Stomach (tissue), 9 donors: ENCODE measurements around the gene DSTYK. TPM values are rescaled to one million over a fixed set of nuclear protein-coding genes. Genes with fewer than 3 reads are reported as not detected.

ENCODE experiments used
- DNase-seq, 2 donors: peaks; one replicate each; pipeline versions ENCODE4 v3.0.0 to v3.0.0-alpha.2; 2013 to 2019
- H3K27ac ChIP-seq, 5 donors: fragments of 200-600 bp in 4 of 5; sonication (generic) in 4 of 5; one replicate each; pipeline ENCODE4 v1.5.1; 2013 to 2019; ENCODE audit warnings: mild to moderate bottlenecking in 1 of 5, moderate library complexity in 1 of 5
- H3K27me3 ChIP-seq, 3 donors: fragments of 200-600 bp; sonication (generic); one replicate each; pipeline ENCODE4 v1.5.1; 2017 to 2019; ENCODE audit warnings: mixed run types in 1 of 3
- H3K36me3 ChIP-seq, 4 donors: fragments of 200-600 bp; sonication (generic); 1 replicate in 3 of 4; 2 replicates in 1 of 4; pipeline ENCODE4 v1.5.1; 2016 to 2019
- H3K4me1 ChIP-seq, 4 donors: fragments of 200-600 bp; sonication (generic); one replicate each; pipeline ENCODE4 v1.5.1; 2016 to 2019
- H3K4me3 ChIP-seq, 4 donors: fragments of 200-600 bp; sonication (generic) in 3 of 4; one replicate each; pipeline ENCODE4 v1.5.1; 2016 to 2019; ENCODE audit warnings: mild to moderate bottlenecking in 1 of 4
- H3K9me3 ChIP-seq, 4 donors: fragments of 200-600 bp; sonication (generic); one replicate each; pipeline ENCODE4 v1.5.1; 2016 to 2019
- EP300 ChIP-seq: sonication (generic); formaldehyde crosslinking; IDR thresholded peaks from one replicate; pipeline ENCODE4 v1.6.1; 2017; ENCODE audit warnings: antibody characterized with exemption
- POLR2A ChIP-seq, 4 donors: fragments of 450-650 bp; IDR thresholded peaks; one replicate each; pipeline ENCODE4 v1.6.1; 2016; ENCODE audit warnings: antibody characterized with exemption in 4 of 4, control low read depth in 2 of 4, mild to moderate bottlenecking in 1 of 4, moderate library complexity in 1 of 4
- POLR2AphosphoS5 ChIP-seq, 3 donors: sonication (generic); formaldehyde crosslinking; IDR thresholded peaks; one replicate each; pipeline ENCODE4 v1.6.1; 2016; ENCODE audit warnings: antibody characterized with exemption in 3 of 3
- WGBS, 5 donors: extraction: QIAGEN DNeasy Blood & Tissue Kit in 3 of 5; methylation state at CpG; one replicate each; pipeline versions ENCODE4 v1.1.5 to v1.1.7; 2013 to 2018; 5-methylcytosine and 5-hydroxymethylcytosine counted together
- intact Hi-C: fragments of 100-400 bp; cut with DNase I; formaldehyde crosslinking; loops from one replicate; pipeline ENCODE4 v1.15.1; 2023; ENCODE audit warnings: low total_unique reads
- polyA plus RNA-seq, 3 donors: library from polyadenylated mRNA; stranded (reverse); fragments of 200-250 nt; gene quantifications; one replicate each; pipeline ENCODE4 v1.2.3, GENCODE V29; 2013
- total RNA-seq, 5 donors: library from RNA; depleted of rRNA; stranded (reverse); fragments of >200 nt; gene quantifications; one replicate each; pipeline versions ENCODE4 v1.1.0 to v1.2.3, GENCODE V29; 2014 to 2016
- TF ChIP-seq, protein P1 (sequence below), 7 experiments: fragments of 450-650 bp in 4 of 7; fragments of 200-600 bp in 3 of 7; sonication (generic) in 3 of 7; IDR thresholded peaks; one replicate each; pipeline ENCODE4 v1.5.1; 2016 to 2019; ENCODE audit warnings: antibody characterized with exemption in 7 of 7, control low read depth in 2 of 7, mild to moderate bottlenecking in 1 of 7
- donor health status: healthy with polysubstance abuse.
- donor health status: Bipolar disorder and iron deficiency.
- donor health status: healthy.

Gene DSTYK
- total and polyA plus RNA-seq, 8 donors: 2.4 to 15.2 (median 3.4) TPM

- H3K27ac ChIP-seq: peak overlapping the region in 2 of 5 donors; percentile 50 to 59
- WGBS, 5 donors: 20 to 28% (median 25%) methylated on average over 6 to 11 of the region's 11 CpGs
- intact Hi-C loops: no loop called here
- peak; percentile 77 for DNase-seq
- H3K9me3 ChIP-seq: no peaks in the 10 kb centered on the region
- peaks cover 17 to 53% (median 29%) of the 10 kb centered on the region in 4 donors for H3K4me1 ChIP-seq
- H3K4me3 ChIP-seq: no peak overlapping the region
- no peaks in the 10 kb centered on the region for H3K36me3 ChIP-seq
- TF ChIP-seq POLR2A (IDR thresholded peaks at IDR 0.05) (no peak), EP300 (no peak), POLR2AphosphoS5 (IDR thresholded peaks at IDR 0.05) (no peak)
- TF ChIP-seq, protein P1, sequence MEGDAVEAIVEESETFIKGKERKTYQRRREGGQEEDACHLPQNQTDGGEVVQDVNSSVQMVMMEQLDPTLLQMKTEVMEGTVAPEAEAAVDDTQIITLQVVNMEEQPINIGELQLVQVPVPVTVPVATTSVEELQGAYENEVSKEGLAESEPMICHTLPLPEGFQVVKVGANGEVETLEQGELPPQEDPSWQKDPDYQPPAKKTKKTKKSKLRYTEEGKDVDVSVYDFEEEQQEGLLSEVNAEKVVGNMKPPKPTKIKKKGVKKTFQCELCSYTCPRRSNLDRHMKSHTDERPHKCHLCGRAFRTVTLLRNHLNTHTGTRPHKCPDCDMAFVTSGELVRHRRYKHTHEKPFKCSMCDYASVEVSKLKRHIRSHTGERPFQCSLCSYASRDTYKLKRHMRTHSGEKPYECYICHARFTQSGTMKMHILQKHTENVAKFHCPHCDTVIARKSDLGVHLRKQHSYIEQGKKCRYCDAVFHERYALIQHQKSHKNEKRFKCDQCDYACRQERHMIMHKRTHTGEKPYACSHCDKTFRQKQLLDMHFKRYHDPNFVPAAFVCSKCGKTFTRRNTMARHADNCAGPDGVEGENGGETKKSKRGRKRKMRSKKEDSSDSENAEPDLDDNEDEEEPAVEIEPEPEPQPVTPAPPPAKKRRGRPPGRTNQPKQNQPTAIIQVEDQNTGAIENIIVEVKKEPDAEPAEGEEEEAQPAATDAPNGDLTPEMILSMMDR (IDR thresholded peaks at IDR 0.05): no peak
- H3K27me3 ChIP-seq: no peaks in the 10 kb centered on the region
Measured at GRCh38 chr1:205248793-205249601, 37.5 kb upstream of the DSTYK start.

- Histone ChIP-seq H3K9me3 (no peaks in the 10 kb centered on the region), H3K27me3 (no peaks in the 10 kb centered on the region), H3K4me3 (no peak overlapping the region), H3K36me3 (no peaks in the 10 kb centered on the region), H3K4me1 (peaks cover 17 to 53% (median 29%) of the 10 kb centered on the region in 4 donors), H3K27ac (peak overlapping the region in 2 of 5 donors; percentile 36 to 48)
- 52 to 57% (median 55%) methylated on average over 9 of the region's 9 CpGs for WGBS, 5 donors
- DNase-seq: peak in 1 of 2 donors; percentile 71
- TF ChIP-seq POLR2AphosphoS5 (IDR thresholded peaks at IDR 0.05): no peak
- no peak for TF ChIP-seq EP300
- TF ChIP-seq POLR2A (IDR thresholded peaks at IDR 0.05): no peak
- TF ChIP-seq, protein P1 (IDR thresholded peaks at IDR 0.05): no peak
- intact Hi-C loops: no loop called here
Measured at GRCh38 chr1:205247130-205247921, 35.8 kb upstream of the DSTYK start.

DNA sequence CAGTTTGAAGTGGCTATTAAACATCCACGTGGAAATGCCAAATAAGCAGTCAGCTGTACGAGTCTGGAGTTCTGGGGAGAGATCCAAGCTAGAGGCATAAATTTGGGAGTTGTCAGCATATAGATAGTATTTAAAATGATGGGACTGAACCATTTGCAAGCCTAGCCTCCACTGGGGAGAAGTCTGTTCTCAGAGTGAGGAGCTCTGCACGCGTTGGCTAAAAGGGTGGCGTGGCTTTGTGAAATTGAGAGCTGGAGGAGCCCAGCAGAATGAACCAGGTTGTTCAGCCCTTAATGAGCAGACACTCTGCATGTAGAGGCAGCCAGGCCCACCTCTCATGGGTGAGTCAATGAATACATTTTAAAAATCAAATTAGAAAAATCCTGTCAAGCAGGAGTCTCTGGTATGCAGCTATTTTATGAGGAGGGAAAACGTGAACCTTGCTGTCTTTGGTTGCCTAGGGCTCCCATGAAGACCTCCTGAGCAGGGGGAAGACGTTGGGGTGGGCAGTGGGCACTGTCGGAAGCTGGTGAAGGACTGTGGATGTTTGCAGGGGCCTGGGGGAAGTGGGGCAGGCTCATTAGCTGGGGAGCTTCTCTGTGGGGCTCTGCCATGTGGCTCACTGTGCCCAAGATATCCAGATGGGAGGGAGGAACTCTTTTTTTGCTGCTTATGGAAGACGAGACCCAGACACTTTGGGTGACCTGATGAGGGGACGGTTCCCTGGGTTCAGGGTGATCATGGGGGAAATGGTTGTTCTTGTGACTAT lies 35.0 kb upstream of the DSTYK start:
- Histone ChIP-seq H3K4me3 (no peak overlapping the region), H3K9me3 (no peaks in the 10 kb centered on the region), H3K27me3 (no peaks in the 10 kb centered on the region), H3K27ac (peak overlapping the region in 1 of 5 donors; percentile 36), H3K4me1 (peaks cover 17 to 49% (median 29%) of the 10 kb centered on the region in 4 donors), H3K36me3 (peaks cover 0 to 5% (median 4%) of the 10 kb centered on the region in 4 donors)
- TF ChIP-seq POLR2A (IDR thresholded peaks at IDR 0.05) (no peak), EP300 (no peak), POLR2AphosphoS5 (IDR thresholded peaks at IDR 0.05) (no peak)
- TF ChIP-seq, protein P1 (IDR thresholded peaks at IDR 0.05): no peak
- intact Hi-C loops: no loop called here
- peak in 1 of 2 donors; percentile 58 for DNase-seq
- 83 to 89% (median 85%) methylated on average over 10 of the region's 10 CpGs for WGBS, 5 donors

- no peaks in the 10 kb centered on the region for H3K9me3 ChIP-seq
- no peak overlapping the region for H3K27ac ChIP-seq
- TF ChIP-seq, protein P1 (IDR thresholded peaks at IDR 0.05): no peak
- no peak for TF ChIP-seq EP300
- TF ChIP-seq POLR2AphosphoS5 (IDR thresholded peaks at IDR 0.05): no peak
- no peak for TF ChIP-seq POLR2A (IDR thresholded peaks at IDR 0.05)
- peaks cover 17 to 40% (median 29%) of the 10 kb centered on the region in 4 donors for H3K4me1 ChIP-seq
- intact Hi-C loops: no loop called here
- H3K36me3 ChIP-seq: peaks cover 0 to 9% (median 6%) of the 10 kb centered on the region in 4 donors
- WGBS, 5 donors: 85 to 87% (median 86%) methylated on average over 7 of the region's 7 CpGs
- H3K27me3 ChIP-seq: no peaks in the 10 kb centered on the region
- no peak overlapping the region for H3K4me3 ChIP-seq
- no peak for DNase-seq
Measured at GRCh38 chr1:205245096-205245495, 33.6 kb upstream of the DSTYK start.
